ENCODE data around the gene TRIM39.

The TRIM39 gene

DNA sequence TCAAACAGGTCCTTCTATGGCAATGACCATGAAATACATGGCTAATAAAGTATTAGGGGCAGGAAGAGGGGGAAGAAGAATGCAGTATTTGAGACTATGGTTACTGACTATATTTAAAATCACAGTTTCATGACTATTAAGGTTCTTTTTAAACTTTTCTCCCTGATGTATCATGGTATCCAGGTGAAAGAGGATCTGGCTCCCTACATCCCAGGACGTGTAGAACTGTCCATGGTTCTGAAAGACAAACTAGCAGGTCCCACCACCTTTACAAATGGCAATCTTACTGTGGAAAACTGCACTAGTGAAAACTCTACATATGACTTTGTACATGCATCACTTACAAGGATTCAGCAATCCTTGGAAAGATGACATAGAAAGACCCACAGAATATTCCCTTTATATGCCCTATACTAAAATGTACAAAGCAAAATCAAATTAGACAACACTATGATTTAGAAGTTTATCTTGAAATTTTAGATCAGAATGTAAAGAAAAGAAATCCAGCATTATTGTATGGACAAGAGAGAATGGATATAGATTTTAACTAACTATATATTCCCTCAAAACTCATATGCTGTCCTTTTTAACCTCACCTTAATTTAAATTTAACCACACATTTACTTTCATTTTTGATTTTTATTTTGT is 51.7 kb downstream of the TRIM39 start:
- peak; percentile 20 for DNase-seq (ENCODE audit: low read depth)
- no peak overlapping the region for H3K4me3 ChIP-seq (ENCODE audit: low read depth, low read length)
- TF ChIP-seq, protein P1, sequence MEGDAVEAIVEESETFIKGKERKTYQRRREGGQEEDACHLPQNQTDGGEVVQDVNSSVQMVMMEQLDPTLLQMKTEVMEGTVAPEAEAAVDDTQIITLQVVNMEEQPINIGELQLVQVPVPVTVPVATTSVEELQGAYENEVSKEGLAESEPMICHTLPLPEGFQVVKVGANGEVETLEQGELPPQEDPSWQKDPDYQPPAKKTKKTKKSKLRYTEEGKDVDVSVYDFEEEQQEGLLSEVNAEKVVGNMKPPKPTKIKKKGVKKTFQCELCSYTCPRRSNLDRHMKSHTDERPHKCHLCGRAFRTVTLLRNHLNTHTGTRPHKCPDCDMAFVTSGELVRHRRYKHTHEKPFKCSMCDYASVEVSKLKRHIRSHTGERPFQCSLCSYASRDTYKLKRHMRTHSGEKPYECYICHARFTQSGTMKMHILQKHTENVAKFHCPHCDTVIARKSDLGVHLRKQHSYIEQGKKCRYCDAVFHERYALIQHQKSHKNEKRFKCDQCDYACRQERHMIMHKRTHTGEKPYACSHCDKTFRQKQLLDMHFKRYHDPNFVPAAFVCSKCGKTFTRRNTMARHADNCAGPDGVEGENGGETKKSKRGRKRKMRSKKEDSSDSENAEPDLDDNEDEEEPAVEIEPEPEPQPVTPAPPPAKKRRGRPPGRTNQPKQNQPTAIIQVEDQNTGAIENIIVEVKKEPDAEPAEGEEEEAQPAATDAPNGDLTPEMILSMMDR (IDR thresholded peaks at IDR 0.05; ENCODE audit: low read depth, low read length, missing control alignments), result no peak
- in situ Hi-C loops (cut with HindIII; ENCODE audit: low sequenced_read_pairs), result no loop called here

- no peak overlapping the region for H3K4me3 ChIP-seq (ENCODE audit: low read depth, low read length)
- TF ChIP-seq, protein P1 (IDR thresholded peaks at IDR 0.05; ENCODE audit: low read depth, low read length, missing control alignments), result no peak
- no peak for DNase-seq (ENCODE audit: low read depth)
- in situ Hi-C loops (cut with HindIII; ENCODE audit: low sequenced_read_pairs), result no loop called here
Measured at GRCh38 chr6:30380464-30380863, 53.7 kb downstream of the TRIM39 start.

DNA sequence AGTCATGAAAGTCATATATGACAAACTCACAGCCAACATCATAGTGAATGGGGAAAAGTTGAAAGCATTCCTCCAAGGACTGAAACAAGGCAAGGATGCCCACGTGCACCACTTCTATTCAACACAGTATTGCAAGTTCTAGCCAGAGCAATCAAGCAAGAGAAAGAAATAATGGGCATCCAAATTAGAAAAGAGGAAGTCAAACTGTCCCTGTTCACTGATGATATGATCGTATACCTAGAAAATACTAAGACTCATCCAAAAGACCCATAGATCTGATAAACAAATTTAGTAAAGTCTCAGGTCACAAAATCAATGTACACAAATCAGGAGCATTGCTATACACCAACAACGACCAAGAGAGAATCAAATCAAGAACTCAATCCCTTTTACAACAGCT is 59.4 kb downstream of the TRIM39 start:
- in situ Hi-C loops (cut with HindIII; ENCODE audit: low sequenced_read_pairs), result no loop called here
- TF ChIP-seq, protein P1 (IDR thresholded peaks at IDR 0.05; ENCODE audit: low read depth, low read length, missing control alignments), result no peak
- no peak overlapping the region for H3K4me3 ChIP-seq (ENCODE audit: low read depth, low read length)
- no peak for DNase-seq (ENCODE audit: low read depth)

DNA sequence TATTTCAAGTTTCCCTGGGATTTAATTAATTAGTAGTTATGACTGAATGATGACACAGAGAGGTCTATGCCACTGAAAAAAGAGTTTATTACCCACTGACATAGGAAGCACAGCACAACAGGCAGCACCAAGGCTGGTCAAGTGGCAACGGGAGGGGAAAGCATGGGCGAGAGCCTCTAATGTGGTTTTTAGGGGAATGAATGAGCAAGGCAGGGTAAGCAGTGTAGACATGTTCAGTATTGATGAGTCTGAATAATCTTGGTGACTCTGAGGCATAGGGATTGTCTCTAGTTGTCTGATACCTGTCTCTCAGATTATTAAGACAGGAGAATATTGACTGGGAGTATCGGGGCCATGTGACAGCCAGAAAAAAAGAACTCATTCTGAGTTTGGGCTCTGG is 64.5 kb downstream of the TRIM39 start:
- no peak for DNase-seq (ENCODE audit: low read depth)
- H3K4me3 ChIP-seq (ENCODE audit: low read depth, low read length), result no peak overlapping the region
- in situ Hi-C loops (cut with HindIII; ENCODE audit: low sequenced_read_pairs), result no loop called here
- TF ChIP-seq, protein P1 (IDR thresholded peaks at IDR 0.05; ENCODE audit: low read depth, low read length, missing control alignments), result no peak
